ENCODE results near the gene UMODL1.

Gene UMODL1

GRCh38 chr21:42148097-42148496, 77.0 kb downstream of the UMODL1 start:
- no peak for DNase-seq (ENCODE audit: low read depth)
- no peak overlapping the region for H3K4me3 ChIP-seq (ENCODE audit: low read depth, low read length)
- TF ChIP-seq CTCF (IDR thresholded peaks at IDR 0.05; ENCODE audit: control insufficient read depth, extremely low read depth, insufficient read depth), result no peak

- TF ChIP-seq CTCF (IDR thresholded peaks at IDR 0.05; ENCODE audit: control insufficient read depth, extremely low read depth, insufficient read depth), result no peak
- no peak for DNase-seq (ENCODE audit: low read depth)
- no peak overlapping the region for H3K4me3 ChIP-seq (ENCODE audit: low read depth, low read length)
These were observed 77.5 kb downstream of the UMODL1 start for GRCh38 chr21:42148584-42148983.

GRCh38 chr21:42149656-42150473, 78.7 kb downstream of the UMODL1 start:
- no peak for TF ChIP-seq CTCF (IDR thresholded peaks at IDR 0.05; ENCODE audit: control insufficient read depth, extremely low read depth, insufficient read depth)
- no peak overlapping the region for H3K4me3 ChIP-seq (ENCODE audit: low read depth, low read length)
- no peak for DNase-seq (ENCODE audit: low read depth)

- no peak for TF ChIP-seq CTCF (IDR thresholded peaks at IDR 0.05; ENCODE audit: control insufficient read depth, extremely low read depth, insufficient read depth)
- DNase-seq (ENCODE audit: low read depth), result no peak
- H3K4me3 ChIP-seq (ENCODE audit: low read depth, low read length), result no peak overlapping the region
These were observed 79.5 kb downstream of the UMODL1 start for GRCh38 chr21:42150474-42151085.

GRCh38 chr21:42151148-42151947, 80.2 kb downstream of the UMODL1 start:
- no peak for DNase-seq (ENCODE audit: low read depth)
- no peak overlapping the region for H3K4me3 ChIP-seq (ENCODE audit: low read depth, low read length)
- no peak for TF ChIP-seq CTCF (IDR thresholded peaks at IDR 0.05; ENCODE audit: control insufficient read depth, extremely low read depth, insufficient read depth)

- TF ChIP-seq CTCF (IDR thresholded peaks at IDR 0.05; ENCODE audit: control insufficient read depth, extremely low read depth, insufficient read depth), result no peak
- no peak overlapping the region for H3K4me3 ChIP-seq (ENCODE audit: low read depth, low read length)
- no peak for DNase-seq (ENCODE audit: low read depth)
These were observed 80.8 kb downstream of the UMODL1 start for GRCh38 chr21:42151948-42152220.
